Epithelial cell of proximal tubule (primary cell): ENCODE data around the gene TBCC. TPM values are rescaled to one million over a fixed set of nuclear protein-coding genes. Genes with fewer than 3 reads are reported as not detected.

Experiments
- DNase-seq: peaks from one replicate; pipeline ENCODE4 v3.0.0-alpha.2; 2011; ENCODE audit warnings: low read depth
- H3K4me3 ChIP-seq: 2 replicates; pipeline ENCODE4 v1.5.1; 2011; ENCODE audit warnings: low read depth, mild to moderate bottlenecking, low read length
- CTCF ChIP-seq: conservative IDR thresholded peaks from 2 replicates; pipeline ENCODE4 v1.5.1; 2012; ENCODE audit warnings: low read depth, mild to moderate bottlenecking, low read length
- total RNA-seq: library from RNA; depleted of rRNA; stranded (reverse); fragments of >200 nt; gene quantifications from 2 replicates; pipeline ENCODE4 v1.2.3, GENCODE V29; 2015

TBCC gene
- total RNA-seq, 1 donor from 2014 or later = 25.4 TPM

GRCh38 chr6:42786525-42786985 lies 40.7 kb upstream of the TBCC start:
- H3K4me3 ChIP-seq = no peak overlapping the region
- TF ChIP-seq CTCF = no peak
- DNase-seq = no peak

GRCh38 chr6:42784717-42785498 lies 39.0 kb upstream of the TBCC start:
- peak overlapping the region; percentile 81 for H3K4me3 ChIP-seq
- no peak for TF ChIP-seq CTCF
- DNase-seq = no peak

GRCh38 chr6:42783876-42784642 lies 38.2 kb upstream of the TBCC start:
- no peak for DNase-seq
- H3K4me3 ChIP-seq = peak overlapping the region; percentile 81
- TF ChIP-seq CTCF = no peak

GRCh38 chr6:42783177-42783875 lies 37.4 kb upstream of the TBCC start:
- H3K4me3 ChIP-seq = peak overlapping the region; percentile 81
- TF ChIP-seq CTCF = no peak
- DNase-seq = no peak

- peak overlapping the region; percentile 81 for H3K4me3 ChIP-seq
- no peak for DNase-seq
- no peak for TF ChIP-seq CTCF
Measured at GRCh38 chr6:42782689-42783176, 36.8 kb upstream of the TBCC start.

GRCh38 chr6:42781796-42782688 lies 36.1 kb upstream of the TBCC start, which contains the start of gene BICRAL:
Gene BICRAL (plus strand): TSS chr6:42782052. CDS start chr6:42822023, 39,971 bp downstream.
- H3K4me3 ChIP-seq = peak within 1 kb of the TSS; percentile 81
- DNase-seq = no peak
- no peak for TF ChIP-seq CTCF
